IPS-NIHi7 (cell line): ENCODE results near the gene ZFAND2B.
"Not testable (repeated sequence)": the region's sequence is repeated elsewhere in the genome, so short reads cannot be mapped to it uniquely, and the experiment has no call there.

Source experiments
- DNase-seq: peaks from one replicate; pipeline ENCODE4 v3.0.0; 2012; ENCODE audit warnings: mixed read lengths; ENCODE audit errors: extremely low spot score

Gene ZFAND2B

DNA sequence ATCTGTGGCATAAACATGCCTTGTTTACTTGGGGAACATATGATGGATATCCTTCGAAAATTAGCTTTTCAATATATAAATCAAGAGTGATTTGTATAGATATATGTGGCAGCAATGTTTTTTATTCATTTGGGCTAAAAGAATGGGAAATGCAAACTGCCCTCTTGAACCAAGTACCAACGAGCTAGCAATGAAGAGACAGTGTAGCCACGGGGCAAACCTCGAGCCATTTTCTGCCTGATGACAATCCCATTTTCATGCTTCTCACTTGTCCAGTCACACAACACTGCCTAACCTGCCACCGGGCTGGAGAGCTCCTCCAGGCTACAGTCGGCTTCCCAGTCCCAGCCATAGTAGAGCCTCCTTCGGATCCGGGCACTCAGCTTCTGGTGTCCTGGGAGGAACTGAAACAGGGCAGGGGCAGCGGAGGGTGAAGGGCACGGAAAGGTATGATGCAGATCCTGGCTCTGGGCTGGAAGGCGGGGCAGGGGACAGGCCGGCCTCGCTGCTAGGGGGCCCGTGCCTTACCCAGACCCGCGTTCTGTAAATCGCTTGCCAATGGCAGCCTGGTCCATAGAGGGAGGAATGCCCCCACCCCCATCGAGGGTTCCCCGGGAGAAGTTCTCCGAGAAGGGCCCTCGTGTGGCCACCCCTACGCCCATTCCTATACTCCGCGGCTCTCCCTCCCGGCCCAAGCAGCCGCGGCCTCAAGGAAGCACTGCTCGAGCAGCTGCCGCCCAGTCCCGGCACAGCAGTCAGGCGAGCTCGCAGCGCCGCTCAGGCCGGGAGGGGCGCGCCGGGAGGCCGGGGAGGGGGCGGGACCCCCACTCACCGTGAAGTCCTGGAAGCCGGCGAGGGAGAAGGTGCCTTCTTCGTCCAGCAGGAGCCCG is 30.4 kb upstream of the ZFAND2B start:
- DNase-seq: peak; percentile 44

GRCh38 chr2:219176818-219177551 is 29.6 kb upstream of the ZFAND2B start, which contains the start of gene CNPPD1:
CNPPD1 (minus strand) TSS chr2:219176925; CDS start chr2:219176828, 97 bp downstream.
- peak; percentile 81 for DNase-seq

- peak; percentile 97 for DNase-seq
Observed at GRCh38 chr2:219177552-219178376, 28.8 kb upstream of the ZFAND2B start, which contains the start of gene RETREG2. RETREG2 (plus strand) TSS chr2:219178275; CDS start chr2:219178353, 78 bp downstream.

GRCh38 chr2:219178377-219179175 is 28.0 kb upstream of the ZFAND2B start:
- peak; percentile 61 for DNase-seq

DNA sequence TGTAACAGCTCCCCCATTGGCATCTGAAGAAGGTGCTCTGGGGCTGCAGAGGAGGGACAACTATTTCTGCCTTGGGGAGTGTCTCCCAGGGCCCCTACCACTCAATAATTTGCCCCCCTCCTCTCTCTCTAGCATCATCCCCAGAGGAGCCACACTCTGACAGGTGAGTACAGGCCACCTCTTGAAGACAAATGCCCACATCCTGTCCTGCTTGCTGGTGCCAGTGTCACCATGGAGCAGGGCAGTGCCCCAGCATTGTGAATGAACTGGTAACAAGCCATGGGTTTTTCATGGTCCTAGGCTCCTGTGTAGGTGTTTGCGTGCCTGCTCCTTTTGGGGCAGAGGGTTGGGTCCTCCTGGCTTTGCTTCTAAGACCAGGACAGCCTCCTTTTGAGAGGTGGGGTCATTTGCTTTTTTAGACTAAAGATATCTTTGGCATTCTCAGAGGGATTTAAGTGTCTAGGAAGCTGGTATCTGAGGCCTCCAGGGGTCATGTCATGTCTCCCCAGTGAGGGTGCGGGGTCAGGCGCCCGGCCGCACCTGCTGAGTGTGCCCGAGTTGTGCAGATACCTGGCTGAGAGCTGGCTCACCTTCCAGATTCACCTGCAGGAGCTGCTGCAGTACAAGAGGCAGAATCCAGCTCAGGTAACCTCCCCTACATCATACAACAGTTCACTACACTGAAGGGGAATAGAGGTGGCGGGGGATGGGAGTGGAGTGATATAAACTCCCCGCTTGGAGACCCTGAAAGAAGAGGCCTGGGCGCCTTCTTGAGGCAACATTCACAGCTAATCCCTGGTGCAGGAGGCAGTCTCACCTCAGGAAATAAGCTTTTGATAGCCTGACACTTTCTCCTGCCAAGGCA is 26.7 kb upstream of the ZFAND2B start:
- no peak for DNase-seq

- DNase-seq: no peak
Observed at GRCh38 chr2:219180961-219181360, 25.6 kb upstream of the ZFAND2B start.

- no peak for DNase-seq
Observed at GRCh38 chr2:219181531-219181930, 25.1 kb upstream of the ZFAND2B start.

DNA sequence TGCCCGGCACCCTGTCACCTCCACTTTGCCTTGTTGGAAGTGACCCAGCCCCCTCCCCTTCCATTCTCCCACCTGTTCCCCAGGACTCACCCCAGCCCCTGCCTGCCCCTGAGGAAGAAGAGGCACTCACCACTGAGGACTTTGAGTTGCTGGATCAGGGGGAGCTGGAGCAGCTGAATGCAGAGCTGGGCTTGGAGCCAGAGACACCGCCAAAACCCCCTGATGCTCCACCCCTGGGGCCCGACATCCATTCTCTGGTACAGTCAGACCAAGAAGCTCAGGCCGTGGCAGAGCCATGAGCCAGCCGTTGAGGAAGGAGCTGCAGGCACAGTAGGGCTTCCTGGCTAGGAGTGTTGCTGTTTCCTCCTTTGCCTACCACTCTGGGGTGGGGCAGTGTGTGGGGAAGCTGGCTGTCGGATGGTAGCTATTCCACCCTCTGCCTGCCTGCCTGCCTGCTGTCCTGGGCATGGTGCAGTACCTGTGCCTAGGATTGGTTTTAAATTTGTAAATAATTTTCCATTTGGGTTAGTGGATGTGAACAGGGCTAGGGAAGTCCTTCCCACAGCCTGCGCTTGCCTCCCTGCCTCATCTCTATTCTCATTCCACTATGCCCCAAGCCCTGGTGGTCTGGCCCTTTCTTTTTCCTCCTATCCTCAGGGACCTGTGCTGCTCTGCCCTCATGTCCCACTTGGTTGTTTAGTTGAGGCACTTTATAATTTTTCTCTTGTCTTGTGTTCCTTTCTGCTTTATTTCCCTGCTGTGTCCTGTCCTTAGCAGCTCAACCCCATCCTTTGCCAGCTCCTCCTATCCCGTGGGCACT is 24.0 kb upstream of the ZFAND2B start:
- DNase-seq: no peak

DNA sequence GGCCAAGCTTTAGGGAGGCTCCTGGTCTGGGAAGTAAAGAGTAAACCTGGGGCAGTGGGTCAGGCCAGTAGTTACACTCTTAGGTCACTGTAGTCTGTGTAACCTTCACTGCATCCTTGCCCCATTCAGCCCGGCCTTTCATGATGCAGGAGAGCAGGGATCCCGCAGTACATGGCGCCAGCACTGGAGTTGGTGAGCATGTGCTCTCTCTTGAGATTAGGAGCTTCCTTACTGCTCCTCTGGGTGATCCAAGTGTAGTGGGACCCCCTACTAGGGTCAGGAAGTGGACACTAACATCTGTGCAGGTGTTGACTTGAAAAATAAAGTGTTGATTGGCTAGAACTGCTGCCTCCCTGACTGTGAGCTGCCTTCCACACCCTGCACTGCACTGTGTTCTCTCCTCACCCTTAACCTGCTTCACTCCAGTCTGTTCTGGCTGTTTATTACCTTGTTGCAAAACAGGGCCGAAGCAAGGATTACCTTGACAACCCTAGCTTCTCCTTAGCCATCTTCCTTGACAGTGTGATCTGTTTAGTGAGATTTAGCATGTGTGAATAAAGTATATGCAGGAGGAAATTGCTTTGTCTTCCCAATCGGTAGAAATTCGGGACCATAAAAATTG is 23.3 kb upstream of the ZFAND2B start:
- no peak for DNase-seq

GRCh38 chr2:219184121-219184520 is 22.5 kb upstream of the ZFAND2B start:
- DNase-seq: no peak

GRCh38 chr2:219186754-219187456 is 19.7 kb upstream of the ZFAND2B start:
- DNase-seq: no peak

GRCh38 chr2:219197388-219197787 is 9.2 kb upstream of the ZFAND2B start:
- DNase-seq: no peak

DNA sequence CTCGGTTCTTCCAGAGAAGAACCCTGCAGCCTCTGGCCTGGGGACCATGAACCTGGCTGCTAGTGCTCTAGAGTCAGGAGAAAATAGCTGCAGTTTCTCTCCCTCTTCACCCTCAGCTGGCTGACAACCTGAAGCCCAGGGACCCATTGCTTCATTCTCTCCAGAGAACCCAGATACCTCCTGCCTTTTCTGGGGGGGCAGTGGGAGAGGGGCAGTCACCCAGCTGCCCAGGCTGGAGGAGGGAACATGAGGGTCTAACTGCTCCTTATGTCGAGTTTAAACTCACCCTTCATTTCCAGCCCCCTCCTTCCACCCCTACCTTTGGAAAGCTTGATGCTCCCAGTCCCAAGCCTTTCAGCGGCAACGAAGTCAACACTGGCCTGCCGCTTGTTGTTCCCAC is 7.6 kb upstream of the ZFAND2B start:
- DNase-seq: no peak

GRCh38 chr2:219199470-219200211 is 6.9 kb upstream of the ZFAND2B start:
- no peak for DNase-seq

- not testable (repeated sequence) for DNase-seq
Observed at GRCh38 chr2:219200502-219201326, 5.9 kb upstream of the ZFAND2B start.

DNA sequence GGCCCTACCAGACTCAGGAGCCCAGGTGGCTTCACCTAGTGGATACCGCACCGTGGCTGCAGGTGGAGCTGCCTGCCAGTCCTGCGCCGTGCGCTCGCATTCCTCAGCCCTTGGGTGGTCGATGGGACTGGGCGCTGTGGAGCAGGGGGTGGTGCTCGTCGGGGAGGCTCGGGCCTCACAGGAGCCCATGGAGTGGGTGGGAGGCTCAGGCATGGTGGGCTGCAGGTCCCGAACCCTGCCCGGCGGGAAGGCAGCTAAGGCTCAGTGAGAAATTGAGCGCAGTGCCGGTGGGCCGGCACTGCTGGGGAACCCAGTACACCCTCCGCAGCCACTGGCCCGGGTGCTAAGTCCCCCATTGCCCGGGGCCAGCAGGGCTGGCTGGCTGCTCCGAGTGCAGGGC is 5.3 kb upstream of the ZFAND2B start:
- not testable (repeated sequence) for DNase-seq
